Left ventricle myocardium inferior (tissue), 1 donor: ENCODE results near the gene TMEM117. TPM values are rescaled to one million over a fixed set of nuclear protein-coding genes. Genes with fewer than 3 reads are reported as not detected.
A peak's percentile ranks its signal among the peaks of the same experiment; 100 is the strongest.

Source experiments
- DNase-seq: peaks from one replicate; pipeline ENCODE4 v3.0.0-alpha.2; 2020
- H3K27ac ChIP-seq: fragments of 200-600 bp; replicated peaks from 2 replicates; pipeline ENCODE4 v1.8.0; 2021
- H3K27me3 ChIP-seq: fragments of 200-600 bp; 2 replicates; pipeline ENCODE4 v1.8.0; 2021; ENCODE audit warnings: low read depth
- H3K36me3 ChIP-seq: fragments of 200-600 bp; 2 replicates; pipeline ENCODE4 v1.8.0; 2021
- H3K4me1 ChIP-seq: fragments of 200-600 bp; 2 replicates; pipeline ENCODE4 v1.8.0; 2021
- H3K4me3 ChIP-seq: fragments of 200-600 bp; 2 replicates; pipeline ENCODE4 v1.8.0; 2021; ENCODE audit warnings: mild to moderate bottlenecking, moderate library complexity
- H3K9me3 ChIP-seq: fragments of 200-600 bp; replicated peaks from 2 replicates; pipeline ENCODE4 v1.8.0; 2021
- intact Hi-C: fragments of 100-400 bp; cut with micrococcal nuclease; formaldehyde crosslinking; loops from one replicate; pipeline ENCODE4 v1.11.0; 2022
- total RNA-seq: library from RNA; stranded (reverse); fragmentation: NEBNext Ultra II Directional; extraction: Animal tissue kit (Norgen Biotek cat#: 25700); gene quantifications from one replicate; pipeline ENCODE4 v1.2.1, GENCODE V29; 2021
- TF ChIP-seq, protein P1 (sequence below): fragments of 200-600 bp; IDR thresholded peaks from 2 replicates; pipeline ENCODE4 v1.8.0; 2021; ENCODE audit warnings: antibody characterized with exemption, mild to moderate bottlenecking, borderline replicate concordance
- donor health status: DM: no; HTN: yes; CAD: no; lungs with severe emphysema.

TMEM117 gene
- total RNA-seq, 1 donor from 2014 or later: 6.7 TPM

DNA sequence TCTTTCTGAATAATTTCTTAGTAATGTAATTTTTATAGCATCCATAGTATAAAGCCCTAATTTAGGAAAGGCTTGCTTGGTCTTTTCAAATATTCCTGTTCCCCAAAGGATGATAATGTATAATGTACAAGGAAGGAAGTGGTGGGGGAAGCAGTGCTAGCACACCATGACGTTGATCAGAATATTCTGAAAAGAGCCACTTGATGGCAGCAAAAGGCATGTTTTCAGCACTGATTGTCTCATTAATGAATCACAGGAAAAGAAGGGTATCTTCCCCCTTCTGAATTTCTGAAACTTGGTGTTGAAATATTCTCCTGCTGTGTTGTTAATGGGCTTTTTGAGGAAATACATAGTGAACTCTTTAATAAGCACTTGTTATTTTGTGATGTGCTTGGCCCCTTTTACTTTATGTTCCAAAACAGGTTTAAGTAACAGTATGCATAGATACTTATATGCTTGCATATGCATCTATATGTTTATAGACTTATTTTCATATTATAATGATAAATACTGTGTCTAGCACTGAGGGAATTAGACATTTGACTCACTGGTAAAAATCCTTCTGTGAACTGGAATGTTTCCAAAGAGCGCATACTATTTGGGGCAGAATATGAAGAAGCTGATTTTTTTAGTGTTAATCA, 122.0 kb downstream of the TMEM117 start:
- intact Hi-C loops: loop anchor here (5.0 kb wide), 1 partner anchor 969 kb away; no protein-coding TSS in a partner anchor
- Histone ChIP-seq H3K4me3 (no peak overlapping the region), H3K27ac (no peak overlapping the region), H3K27me3 (no peaks in the 10 kb centered on the region), H3K4me1 (no peaks in the 10 kb centered on the region), H3K9me3 (no peaks in the 10 kb centered on the region), H3K36me3 (no peaks in the 10 kb centered on the region)
- no peak for DNase-seq
- TF ChIP-seq, protein P1, sequence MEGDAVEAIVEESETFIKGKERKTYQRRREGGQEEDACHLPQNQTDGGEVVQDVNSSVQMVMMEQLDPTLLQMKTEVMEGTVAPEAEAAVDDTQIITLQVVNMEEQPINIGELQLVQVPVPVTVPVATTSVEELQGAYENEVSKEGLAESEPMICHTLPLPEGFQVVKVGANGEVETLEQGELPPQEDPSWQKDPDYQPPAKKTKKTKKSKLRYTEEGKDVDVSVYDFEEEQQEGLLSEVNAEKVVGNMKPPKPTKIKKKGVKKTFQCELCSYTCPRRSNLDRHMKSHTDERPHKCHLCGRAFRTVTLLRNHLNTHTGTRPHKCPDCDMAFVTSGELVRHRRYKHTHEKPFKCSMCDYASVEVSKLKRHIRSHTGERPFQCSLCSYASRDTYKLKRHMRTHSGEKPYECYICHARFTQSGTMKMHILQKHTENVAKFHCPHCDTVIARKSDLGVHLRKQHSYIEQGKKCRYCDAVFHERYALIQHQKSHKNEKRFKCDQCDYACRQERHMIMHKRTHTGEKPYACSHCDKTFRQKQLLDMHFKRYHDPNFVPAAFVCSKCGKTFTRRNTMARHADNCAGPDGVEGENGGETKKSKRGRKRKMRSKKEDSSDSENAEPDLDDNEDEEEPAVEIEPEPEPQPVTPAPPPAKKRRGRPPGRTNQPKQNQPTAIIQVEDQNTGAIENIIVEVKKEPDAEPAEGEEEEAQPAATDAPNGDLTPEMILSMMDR: peak; percentile 63

DNA sequence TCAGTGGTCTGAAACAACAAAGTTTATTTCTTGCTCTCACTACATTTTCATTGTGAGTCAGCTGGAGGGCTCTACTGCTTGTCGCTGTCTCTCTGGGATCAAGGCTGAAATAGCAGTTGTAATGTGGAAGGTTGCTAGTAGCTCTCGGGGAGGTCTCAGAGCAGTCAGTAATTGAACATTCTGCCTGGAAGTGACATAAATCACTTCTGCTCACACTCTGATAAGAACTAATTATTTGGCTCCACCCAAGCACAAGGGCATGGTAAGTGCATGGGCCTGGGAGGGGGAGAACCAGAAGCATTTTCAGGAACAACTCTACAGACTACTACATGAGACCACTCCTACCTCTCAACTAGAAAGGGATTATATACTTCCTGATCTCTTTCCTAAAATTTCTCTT, 128.2 kb downstream of the TMEM117 start:
- no peak overlapping the region for H3K27ac ChIP-seq
- peaks cover 5% of the 10 kb centered on the region for H3K9me3 ChIP-seq
- DNase-seq: no peak
- H3K27me3 ChIP-seq: no peaks in the 10 kb centered on the region
- no peak overlapping the region for H3K4me3 ChIP-seq
- intact Hi-C loops: no loop called here
- no peaks in the 10 kb centered on the region for H3K36me3 ChIP-seq
- TF ChIP-seq, protein P1: no peak
- no peaks in the 10 kb centered on the region for H3K4me1 ChIP-seq

DNA sequence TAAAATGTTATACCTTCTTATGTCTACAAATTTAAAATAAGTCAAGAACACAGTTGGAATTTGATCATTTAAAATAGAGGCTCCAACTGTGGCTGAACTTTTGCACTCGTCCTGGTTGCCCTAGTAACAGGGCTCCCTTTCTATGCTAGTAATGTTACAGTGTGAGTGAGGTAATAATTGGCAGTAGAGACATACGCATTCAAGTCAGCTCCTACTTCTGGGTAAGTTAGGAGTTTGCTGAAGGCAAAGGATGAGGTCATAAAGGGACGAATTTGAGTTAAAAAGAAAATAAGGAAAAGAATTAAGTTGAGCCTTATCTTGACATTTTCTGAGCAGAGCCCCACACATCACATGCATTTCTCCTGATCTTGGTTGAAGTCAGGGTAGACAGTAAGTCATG, 129.1 kb downstream of the TMEM117 start:
- Histone ChIP-seq H3K36me3 (no peaks in the 10 kb centered on the region), H3K27ac (no peak overlapping the region), H3K4me1 (no peaks in the 10 kb centered on the region), H3K4me3 (no peak overlapping the region), H3K27me3 (no peaks in the 10 kb centered on the region), H3K9me3 (peaks cover 5% of the 10 kb centered on the region)
- intact Hi-C loops: no loop called here
- TF ChIP-seq, protein P1: no peak
- DNase-seq: no peak

DNA sequence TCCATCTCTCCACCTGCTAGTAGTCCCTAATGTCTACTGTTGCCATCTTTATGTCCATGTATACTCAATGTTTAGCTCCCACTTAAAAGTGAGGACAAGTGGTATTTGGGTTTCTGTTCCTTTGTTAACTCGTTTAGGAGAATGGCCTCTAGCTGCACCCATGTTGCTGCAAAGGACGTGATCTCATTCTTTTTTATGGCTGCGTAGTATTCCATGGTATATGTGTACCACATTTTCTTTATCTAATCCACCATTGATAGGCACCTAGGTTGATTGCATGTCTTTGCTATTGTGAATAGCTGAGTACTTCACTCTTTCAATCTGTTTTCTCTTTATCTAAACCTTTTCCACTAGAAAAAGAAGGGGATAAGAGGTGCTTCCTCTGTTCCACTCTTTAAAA, 130.0 kb downstream of the TMEM117 start:
- DNase-seq: no peak
- intact Hi-C loops: no loop called here
- Histone ChIP-seq H3K27ac (no peak overlapping the region), H3K4me1 (no peaks in the 10 kb centered on the region), H3K9me3 (peaks cover 5% of the 10 kb centered on the region), H3K36me3 (no peaks in the 10 kb centered on the region), H3K4me3 (no peak overlapping the region), H3K27me3 (no peaks in the 10 kb centered on the region)
- TF ChIP-seq, protein P1: no peak

DNA sequence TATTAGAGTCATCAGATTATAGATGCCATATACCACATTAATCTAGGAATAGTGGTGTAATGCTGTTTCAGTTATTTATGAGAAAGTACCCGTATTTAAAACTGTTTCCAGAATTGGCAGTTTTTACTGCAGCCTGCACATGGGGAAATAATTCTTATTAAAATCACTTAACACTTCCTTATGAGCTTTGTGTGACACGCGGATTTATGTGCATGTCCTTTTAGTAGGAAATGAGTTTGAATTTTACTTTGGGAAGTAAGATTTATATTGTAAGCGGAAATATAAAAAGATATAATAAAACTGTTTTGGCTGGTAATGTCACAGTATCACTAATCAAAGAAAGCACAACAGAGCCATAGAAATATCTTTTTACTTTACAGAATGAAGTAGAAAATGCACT, 132.9 kb downstream of the TMEM117 start:
- Histone ChIP-seq H3K4me1 (peaks cover 10% of the 10 kb centered on the region), H3K27me3 (no peaks in the 10 kb centered on the region), H3K36me3 (no peaks in the 10 kb centered on the region), H3K9me3 (peaks cover 5% of the 10 kb centered on the region), H3K27ac (no peak overlapping the region), H3K4me3 (no peak overlapping the region)
- intact Hi-C loops: no loop called here
- TF ChIP-seq, protein P1: no peak
- DNase-seq: no peak
